Measurements from ENCODE around the gene IFI6.
"Not testable (repeated sequence)": the region's sequence is repeated elsewhere in the genome, so short reads cannot be mapped to it uniquely, and the experiment has no call there.

The IFI6 gene

DNA sequence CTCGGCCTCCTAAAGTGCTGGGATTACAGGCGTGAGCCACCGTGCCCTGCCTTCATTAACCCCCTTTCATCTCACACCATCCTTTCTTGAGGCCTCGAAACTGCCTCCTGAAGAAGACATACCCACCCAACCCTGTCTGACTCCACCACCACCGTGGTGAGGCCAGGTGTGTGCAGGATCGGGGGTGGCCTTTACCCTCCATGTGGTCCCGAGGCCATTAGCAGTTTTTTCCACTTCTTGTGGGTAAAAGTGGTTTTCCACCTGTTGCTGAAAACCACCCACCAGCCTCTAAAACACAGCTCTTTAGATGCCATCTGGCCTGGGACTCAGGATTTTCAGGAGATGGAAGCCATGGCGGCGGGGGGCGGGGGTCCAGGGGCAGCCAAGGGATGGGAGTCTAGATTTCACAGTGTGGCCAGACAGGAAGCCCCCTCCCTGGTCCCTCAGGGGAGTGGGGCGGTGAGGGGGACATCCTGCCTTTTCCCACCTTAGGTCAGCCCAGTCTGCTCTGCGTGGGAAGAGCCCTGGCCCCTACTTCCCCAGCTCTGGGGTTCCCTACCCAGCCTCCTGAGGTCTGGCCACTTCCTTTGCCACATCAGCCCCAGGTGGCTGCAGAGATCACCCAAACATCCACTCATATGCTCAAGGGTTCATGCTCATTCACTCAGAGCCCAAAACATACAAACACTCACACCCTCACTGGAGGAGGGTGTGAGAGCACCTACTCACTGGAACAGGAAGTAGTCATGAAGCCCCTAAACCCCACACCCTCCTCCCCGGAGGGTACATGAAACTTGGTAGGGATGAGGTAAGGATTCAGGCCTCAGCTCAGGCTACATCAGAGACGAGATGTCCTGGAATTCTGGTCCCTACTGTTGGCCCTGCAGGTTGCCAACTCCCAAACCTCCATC, 39.4 kb downstream of the IFI6 start:
- DNase-seq (ENCODE audit: low spot score): no peak

DNA sequence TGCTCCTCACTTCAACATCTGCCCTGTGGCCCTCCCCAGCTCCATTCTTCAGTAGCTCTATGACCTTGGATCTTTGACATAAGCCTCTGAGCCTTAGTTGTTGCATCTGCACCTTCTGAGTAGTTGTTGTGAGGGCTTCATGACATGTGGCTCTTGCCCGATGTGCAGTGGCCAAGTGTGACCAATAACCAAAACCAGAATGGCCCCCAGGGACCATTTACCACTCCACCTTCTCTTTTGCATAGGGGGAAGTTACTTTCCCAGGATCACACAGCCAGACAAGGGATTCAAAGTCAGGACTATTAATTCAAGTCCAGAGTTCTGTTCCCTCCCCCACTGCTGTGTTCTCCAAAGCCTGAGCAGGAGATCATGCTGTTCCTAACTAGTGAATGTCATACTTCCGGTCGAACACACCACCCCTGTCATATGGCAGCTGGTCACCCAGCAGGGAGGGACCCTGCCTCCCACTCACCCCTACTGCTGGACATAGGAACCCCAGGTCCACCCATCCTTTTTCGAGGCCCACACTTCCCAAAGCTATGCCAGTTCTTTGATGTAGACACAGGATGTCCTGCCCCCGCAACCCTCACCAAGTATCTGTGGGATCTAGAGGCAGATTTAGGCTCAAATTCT, 41.0 kb downstream of the IFI6 start:
- peak; percentile 52 for FAIRE-seq
- DNase-seq (ENCODE audit: low spot score): no peak

More for the DNA sequence above, 39.4 kb downstream of the IFI6 start:
- FAIRE-seq: peak; percentile 50

DNA sequence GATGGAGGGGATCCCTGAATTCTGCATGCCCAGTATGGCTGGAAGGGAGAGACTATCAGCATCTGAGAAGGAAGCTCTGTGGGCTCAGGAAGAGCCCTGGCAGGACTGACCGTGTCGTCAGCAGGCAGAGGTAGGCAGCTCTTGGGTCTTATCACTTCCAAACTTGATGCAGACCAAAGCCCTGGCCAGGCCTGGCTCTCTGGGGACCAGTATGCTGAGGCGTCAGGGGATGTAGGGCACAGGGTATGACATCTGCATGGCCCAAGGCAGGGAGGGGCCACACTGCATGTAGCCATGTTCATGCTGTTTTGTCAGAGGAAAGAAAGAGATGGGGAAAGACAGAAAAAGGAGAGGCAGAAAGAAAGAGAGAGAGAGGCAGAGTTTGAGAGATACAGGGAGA, 43.3 kb downstream of the IFI6 start:
- DNase-seq (ENCODE audit: low spot score) (no peak), FAIRE-seq (no peak)

DNA sequence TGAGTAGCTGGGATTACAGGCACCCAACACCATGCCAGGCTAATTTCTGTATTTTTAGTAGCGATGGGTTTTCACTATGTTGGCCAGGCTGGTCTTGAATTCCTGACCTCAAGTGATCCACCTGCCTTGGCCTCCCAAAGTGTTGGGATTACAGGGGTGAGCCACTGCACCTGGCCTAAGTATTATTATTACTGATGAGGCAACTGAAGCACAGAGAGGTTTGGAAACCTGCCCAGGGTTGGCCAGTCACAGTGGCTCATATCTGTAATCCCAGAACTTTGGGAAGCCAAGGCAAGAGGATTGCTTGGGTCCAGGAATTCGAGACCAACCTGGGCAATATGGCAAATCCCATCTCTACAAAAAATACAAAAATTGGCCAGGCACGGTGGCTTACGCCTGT, 44.3 kb downstream of the IFI6 start:
- not testable (repeated sequence) for FAIRE-seq

DNA sequence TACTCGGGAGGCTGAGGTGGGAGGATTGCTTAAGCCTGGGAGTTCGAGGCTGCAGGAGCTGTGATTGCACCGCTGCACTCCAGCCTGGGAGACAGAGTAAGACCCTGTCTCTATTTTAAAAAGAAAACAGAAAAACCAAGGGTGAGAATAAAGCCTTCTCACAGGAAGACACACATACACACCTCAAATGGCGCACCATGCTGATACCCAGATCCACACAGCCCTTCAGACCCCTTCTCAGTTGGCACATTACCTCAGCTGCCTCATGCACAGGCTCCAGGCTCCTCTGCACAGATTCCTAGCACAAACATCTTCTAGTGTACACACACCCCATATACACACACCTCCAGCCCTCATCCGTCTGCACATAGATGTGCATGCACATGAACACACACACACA, 44.9 kb downstream of the IFI6 start:
- DNase-seq (ENCODE audit: low spot score) (no peak), FAIRE-seq (no peak)

More for the DNA sequence above, 44.3 kb downstream of the IFI6 start:
- not testable (repeated sequence) for DNase-seq (ENCODE audit: low spot score)

DNA sequence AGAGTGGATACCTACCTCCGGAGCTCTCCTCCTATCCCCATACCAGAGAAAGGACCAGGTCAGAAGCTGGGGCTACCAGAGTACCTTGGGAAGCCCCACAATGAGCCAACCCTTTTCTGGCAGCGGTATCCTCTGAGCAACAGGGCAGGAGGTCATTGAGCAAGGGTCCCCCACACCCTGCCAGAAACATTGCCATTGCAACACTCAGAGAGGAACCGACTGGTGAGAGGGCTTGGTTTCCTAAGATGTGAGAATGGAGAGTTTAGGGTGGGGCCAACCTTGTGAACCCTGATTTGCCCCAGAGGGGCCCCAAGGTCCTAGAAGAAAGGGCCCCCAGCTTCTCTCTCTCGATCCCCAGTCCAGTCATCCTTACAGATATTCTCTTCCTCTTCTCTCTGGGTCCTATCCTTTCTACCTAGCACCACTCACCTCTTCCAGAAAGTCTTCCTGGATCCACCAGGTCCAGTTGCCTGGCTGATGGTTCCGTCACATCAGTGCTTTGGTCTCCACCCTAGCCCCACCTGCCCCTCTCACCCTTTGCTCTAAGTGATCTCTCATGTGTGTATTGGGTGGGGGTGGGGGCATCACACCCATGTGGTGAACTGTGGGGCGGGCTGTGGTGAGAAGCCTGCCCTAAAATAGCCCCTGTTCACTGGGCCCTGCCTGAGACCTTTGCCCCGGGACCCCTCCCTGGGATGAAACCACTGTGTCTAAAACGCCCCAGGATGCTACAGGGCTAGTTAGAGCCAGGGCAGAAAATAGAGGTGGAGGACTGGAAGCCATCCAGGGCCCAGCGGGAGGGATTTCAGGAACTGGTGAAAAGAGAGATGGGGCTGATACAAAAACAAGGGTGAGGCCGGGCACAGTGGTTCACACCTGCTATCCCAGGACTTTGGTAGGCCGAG, 45.7 kb downstream of the IFI6 start:
- no peak for DNase-seq (ENCODE audit: low spot score)
- FAIRE-seq: no peak

DNA sequence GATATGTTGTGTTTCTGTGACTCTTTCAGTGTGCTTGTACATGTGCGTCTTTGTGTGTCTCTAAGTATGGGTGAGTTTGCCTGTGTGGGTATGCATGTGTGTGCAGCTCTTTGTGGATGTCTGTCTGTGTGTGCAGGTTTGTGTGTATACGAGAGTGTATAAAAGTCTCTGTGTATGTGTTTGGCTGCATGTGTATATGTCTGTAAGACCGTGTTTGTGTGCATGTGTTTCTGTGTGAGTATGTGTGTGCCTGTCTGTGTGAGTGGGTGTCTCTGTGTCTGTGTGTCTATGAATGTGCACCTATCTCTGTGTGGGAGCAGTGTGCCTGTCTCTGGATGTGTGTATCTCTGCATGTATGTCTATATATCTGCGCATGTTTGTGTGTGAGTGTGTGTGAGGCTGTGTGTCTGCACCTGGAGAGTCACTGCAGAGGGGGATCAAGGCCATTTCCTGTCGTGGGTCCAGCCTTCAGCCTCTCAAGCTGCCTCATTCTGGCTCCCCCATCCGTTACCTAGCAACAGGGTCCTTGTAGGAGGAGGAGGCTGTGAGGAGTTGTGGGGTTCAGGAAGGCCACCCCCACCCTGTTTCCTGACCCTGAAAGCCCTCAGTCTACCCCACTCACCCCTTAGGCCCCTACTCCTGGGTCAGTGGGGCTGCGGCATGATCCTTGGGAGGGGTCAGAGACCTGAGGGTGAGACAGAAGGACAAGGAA, 47.4 kb downstream of the IFI6 start:
- FAIRE-seq: no peak
- DNase-seq (ENCODE audit: low spot score): no peak

DNA sequence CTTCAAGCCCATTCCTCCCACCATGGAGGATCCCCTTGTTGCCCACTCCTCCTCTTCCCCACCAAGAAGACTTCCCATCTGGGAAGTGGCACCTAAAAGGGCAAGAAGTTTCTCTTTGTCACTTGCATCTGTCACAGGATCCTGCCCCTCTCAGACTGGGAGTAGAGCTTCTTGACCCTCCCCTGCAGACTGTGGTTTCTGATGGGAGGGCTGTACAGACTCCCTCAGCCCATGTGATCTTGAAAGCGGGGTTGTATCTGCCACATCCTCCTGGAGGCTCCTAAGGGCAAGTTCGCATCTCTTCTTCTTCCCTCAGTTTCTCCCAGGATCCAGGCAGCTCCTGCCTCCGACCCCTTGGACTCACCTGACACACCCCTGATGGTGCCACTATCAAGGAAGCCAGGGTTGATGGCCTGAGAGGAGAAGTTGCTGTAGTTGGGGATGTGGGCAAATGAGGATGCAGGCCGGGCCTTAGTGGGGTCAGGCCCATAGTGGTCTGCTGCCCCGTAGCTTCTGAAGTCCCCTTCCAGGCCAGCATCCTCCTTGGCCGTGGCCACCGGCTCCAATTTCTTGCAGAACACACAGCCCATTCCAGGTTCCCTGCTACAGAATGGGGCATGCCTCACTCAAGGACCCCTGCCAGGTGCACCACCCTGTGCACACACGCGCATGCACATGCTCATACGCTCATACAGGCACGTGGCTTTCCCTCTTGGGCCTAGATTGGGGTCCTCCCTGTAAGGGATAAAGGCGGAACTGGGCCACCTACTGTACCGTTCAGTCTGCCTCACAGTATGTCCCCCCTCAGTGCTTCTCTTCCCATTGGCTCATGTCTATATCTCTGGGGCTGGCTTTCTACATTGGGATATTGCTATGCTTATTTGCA, 48.4 kb downstream of the IFI6 start:
- FAIRE-seq: no peak
- DNase-seq (ENCODE audit: low spot score): no peak

DNA sequence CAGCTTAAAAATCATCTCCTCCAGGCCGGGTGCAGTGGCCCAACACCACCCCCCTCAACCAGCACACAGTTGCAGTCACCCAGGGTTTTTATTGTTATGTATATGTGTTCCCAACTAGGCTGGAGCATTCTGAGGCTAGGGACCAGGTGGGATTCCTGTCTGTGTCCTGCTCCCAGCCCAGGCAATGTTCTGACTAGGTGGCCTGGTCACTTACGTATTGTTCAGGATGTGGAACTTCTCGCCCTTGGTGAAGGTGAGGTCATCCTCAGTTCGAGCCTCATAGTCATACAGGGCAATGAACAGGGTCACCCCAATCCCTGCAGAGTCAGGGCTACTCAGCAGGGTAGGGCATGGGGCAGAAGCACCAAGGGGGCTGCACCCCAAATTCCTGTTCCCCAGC, 49.2 kb downstream of the IFI6 start:
- DNase-seq (ENCODE audit: low spot score) (no peak), FAIRE-seq (no peak)

DNA sequence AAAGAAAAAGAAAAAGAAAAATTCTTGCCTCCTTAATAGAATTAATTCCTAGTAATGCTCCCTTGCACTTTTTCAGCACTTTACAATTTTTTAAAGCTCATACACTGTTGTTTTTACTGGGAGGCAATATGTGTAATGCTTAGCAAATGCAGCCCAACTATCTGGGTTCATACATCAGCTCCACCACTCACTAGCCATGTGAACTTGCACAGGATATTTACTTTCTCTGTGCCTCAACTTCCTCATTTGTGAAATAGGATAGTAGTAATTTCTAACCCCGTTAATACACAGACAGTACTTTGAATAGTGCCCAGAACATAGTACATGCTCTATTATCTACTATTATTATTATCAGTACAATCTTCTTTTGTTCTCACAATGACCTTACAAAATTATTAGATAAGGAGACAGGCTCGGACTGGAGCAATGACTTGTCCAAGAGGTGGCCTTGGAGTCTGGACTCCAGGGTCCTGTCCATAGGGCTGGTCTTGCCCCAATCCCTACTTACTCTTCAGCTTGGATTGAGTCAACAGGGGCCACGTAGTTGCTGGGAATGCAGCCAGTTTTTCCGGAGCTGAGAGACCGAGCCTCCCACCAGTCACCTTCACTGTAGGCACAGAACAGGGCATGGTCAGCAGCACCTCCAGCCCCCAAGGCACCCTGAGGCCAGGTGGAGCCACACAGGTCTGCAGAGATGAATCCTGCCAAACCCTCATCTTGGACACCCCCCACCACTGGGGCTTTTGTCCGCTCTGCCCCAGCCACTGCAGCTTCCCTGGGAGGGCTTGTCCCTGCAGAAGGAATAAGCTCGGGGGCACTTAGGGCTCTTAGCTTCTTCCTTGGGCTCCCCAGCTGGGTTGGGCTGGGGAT, 50.7 kb downstream of the IFI6 start:
- peak; percentile 32 for DNase-seq (ENCODE audit: low spot score)
- no peak for FAIRE-seq

DNA sequence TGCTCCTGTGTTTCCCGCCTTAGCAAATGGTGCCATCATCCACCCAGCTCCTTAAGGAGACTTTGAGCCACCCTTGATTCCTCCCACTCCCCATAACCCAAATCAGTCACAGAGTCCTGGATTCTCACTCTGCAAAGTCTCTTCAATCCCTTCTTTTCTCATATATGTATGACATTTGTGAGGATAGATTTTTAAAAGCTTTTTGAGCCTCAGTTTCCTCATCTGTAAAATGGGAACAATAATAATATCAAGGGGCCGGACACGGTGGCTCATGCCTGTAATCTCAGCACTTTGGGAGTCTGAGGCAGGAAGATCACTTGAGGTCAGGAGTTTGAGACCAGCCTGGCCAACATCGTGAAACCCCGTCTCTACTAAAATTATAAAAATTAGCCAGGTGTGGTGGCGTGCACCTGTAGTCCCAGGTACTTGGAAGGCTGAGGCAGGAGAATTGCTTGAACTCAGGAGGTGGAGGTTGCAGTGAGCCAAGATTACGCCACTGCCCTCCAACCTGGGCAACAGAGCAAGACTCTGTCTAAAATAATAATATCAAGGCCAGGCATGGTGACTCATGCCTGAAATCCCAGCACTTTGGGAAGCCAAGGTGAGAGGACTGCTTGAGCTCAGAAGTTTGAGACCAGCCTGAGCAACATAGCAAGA, 52.1 kb downstream of the IFI6 start:
- DNase-seq (ENCODE audit: low spot score); FAIRE-seq: not testable (repeated sequence)

DNA sequence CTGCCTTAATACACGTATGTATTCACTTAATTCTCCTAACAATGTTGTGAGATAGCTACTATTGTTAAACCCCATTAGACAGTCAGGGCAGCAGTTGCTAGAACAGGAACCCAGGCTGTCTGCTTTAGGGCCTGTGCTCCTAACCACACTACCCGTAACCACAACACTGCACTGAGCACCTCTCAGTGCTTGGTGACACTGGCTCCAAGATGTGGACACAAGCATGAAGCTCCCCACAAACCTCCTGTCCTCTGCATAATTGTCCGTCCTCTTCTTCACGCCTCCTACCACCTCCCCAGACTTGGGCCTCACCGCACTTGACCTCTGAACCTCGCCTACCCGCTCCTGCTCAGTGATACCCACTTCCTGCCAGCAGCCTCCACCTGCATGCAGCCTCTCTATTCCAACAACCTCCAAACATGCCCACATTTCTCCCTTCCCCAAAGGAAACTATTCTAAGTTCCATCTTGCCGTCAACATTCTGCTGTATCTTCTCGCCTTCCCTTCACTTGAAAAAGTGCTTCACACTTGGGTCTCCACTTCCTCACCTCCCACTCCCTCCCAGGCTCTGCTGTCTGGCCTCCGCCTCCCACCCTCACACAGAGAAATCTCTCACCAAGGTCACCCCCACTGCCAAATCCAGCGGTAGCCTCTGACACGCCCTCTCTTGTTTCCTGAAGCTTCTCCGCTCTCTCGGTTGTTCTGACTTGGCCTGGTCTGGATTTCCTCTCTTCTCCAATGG, 53.5 kb downstream of the IFI6 start:
- FAIRE-seq: no peak
- DNase-seq (ENCODE audit: low spot score): no peak

DNA sequence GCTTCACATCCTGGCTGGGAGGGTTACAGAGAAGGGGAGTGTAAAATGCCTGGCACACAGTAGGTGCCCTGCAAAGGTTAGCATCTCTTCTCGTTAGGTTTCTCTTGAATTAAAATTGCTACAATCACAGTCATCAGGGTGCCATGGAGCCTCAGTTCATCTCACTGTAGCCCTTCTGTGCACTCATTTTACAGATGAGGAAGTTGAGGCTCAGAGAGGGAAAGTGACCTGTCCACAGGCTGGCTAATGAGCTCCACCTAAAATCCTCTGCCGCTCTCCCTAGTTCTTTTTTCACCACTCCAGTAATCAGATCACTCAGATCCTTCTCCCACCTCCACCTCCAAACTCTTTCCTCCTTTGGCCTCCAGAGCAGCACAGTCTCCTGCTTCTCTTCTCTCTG, 54.6 kb downstream of the IFI6 start:
- DNase-seq (ENCODE audit: low spot score): no peak
- no peak for FAIRE-seq

DNA sequence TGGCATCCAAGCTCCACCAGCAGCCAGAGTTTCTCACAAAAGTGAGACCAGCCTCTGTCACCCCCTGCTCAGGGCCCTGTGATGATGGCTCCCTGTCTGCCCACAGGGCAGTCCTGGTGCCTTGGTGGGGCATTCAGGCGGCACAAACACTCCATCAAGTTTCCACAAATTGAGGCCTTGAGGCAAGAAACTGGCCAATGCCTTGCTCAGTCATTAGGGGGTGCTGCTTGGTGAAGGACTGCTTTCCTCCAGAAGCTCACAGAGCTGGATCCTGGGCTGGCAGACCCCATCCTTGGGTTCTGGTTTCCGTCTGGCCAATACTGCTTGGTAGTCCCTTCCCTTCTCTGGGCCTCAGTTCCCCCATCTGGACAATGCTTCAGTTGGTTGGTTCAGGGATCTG, 55.6 kb downstream of the IFI6 start:
- no peak for FAIRE-seq
- no peak for DNase-seq (ENCODE audit: low spot score)
